HG03064 (cell line): Measurements from ENCODE around the gene TMEM131.

Experiments
- ATAC-seq: cut with Tn5 transposase; IDR thresholded peaks from one replicate; pipeline ENCODE4 v1.9.1; 2021; ENCODE audit warnings: low read depth; ENCODE audit not compliant: unreplicated experiment

The TMEM131 gene

GRCh38 chr2:97994476-97994875, 1.3 kb downstream of the TMEM131 start:
- ATAC-seq, result no peak

GRCh38 chr2:97993926-97994325, 1.8 kb downstream of the TMEM131 start:
- no peak for ATAC-seq

- ATAC-seq, result no peak
These were observed 2.6 kb downstream of the TMEM131 start for GRCh38 chr2:97992836-97993825.

- no peak for ATAC-seq
These were observed 4.5 kb downstream of the TMEM131 start for GRCh38 chr2:97991081-97991856.

GRCh38 chr2:97988722-97989121, 7.0 kb downstream of the TMEM131 start:
- ATAC-seq, result no peak

- ATAC-seq, result no peak
These were observed 9.8 kb downstream of the TMEM131 start for GRCh38 chr2:97985998-97986397.

- no peak for ATAC-seq
These were observed 12.1 kb downstream of the TMEM131 start for GRCh38 chr2:97983698-97984097.

- ATAC-seq, result no peak
These were observed 12.6 kb downstream of the TMEM131 start for GRCh38 chr2:97983134-97983533.

GRCh38 chr2:97982621-97983020, 13.1 kb downstream of the TMEM131 start:
- ATAC-seq, result no peak

- no peak for ATAC-seq
These were observed 13.8 kb downstream of the TMEM131 start for GRCh38 chr2:97981961-97982360.

- no peak for ATAC-seq
These were observed 15.8 kb downstream of the TMEM131 start for GRCh38 chr2:97979904-97980303.

GRCh38 chr2:97974471-97974870, 21.3 kb downstream of the TMEM131 start:
- no peak for ATAC-seq

- ATAC-seq, result no peak
These were observed 25.3 kb downstream of the TMEM131 start for GRCh38 chr2:97970293-97971060.

GRCh38 chr2:97969081-97970067, 26.4 kb downstream of the TMEM131 start:
- ATAC-seq, result no peak

- no peak for ATAC-seq
These were observed 27.7 kb downstream of the TMEM131 start for GRCh38 chr2:97967931-97968627.

GRCh38 chr2:97967216-97967592, 28.5 kb downstream of the TMEM131 start:
- no peak for ATAC-seq

GRCh38 chr2:97966545-97967215, 29.1 kb downstream of the TMEM131 start:
- no peak for ATAC-seq

GRCh38 chr2:97965116-97965515, 30.6 kb downstream of the TMEM131 start:
- ATAC-seq, result no peak
